ENCODE measurements around the gene KDM2A.

Gene KDM2A

DNA sequence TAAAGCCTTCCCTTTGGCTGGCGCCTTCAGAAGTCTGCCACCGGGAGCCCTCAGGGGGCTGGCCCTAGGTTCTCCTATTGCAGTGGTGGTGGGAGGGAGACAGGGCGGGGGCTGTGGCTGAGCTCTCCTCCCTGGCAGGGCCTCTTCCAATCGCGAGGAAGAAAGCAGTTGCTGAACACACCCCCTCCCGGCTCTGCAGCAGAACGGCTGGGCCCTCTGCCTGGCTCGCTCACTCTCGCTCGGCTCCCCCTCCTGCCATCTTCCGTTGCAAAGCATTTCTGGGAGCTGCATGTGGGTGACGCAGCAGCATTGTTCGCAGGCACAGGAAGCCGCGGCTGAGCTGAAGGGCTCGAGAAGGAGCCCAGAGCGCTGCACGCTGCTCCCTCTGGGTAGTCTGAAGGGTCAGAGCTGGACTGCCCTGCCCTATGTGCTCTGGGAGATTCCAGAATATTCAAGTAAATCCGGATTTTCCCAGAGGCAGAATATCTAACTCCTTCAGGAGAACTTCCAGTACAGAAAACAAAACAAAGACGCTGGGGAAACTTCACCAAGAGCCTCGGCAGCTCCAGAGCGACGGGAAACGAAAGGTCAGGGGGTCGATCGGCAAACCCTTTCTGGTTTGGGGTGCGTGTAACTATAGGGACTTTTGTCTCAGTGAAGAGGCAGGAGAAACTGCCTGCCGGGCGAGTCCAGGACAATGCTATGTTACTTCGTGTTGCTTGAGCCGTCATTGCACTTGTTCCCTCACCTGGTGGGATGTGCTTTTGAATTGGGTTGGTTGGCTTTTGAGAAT, 120.9 kb downstream of the KDM2A start:
- DNase-seq, result peak; percentile 100

GRCh38 chr11:67240576-67241389, 121.7 kb downstream of the KDM2A start:
- DNase-seq, result peak; percentile 70

DNA sequence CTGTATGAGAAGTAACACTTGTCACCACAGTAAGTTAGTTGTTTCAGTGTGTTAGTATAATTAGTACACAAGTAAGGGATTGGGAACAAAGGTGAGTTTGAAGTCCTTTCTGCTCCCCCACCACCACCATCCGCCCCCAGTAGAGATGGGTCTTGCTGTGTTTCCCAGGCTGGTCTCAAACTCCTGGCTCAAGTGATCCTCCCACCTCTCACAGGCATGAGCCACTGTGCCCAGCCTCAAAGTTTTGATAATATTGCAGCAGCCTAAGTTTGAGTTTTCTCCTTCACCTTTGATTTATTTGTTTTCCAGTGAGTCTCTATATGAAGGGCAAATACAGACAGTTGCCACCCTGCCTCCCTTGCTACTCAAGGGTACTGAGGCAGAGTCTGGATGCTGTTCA, 123.5 kb downstream of the KDM2A start:
- no peak for DNase-seq

DNA sequence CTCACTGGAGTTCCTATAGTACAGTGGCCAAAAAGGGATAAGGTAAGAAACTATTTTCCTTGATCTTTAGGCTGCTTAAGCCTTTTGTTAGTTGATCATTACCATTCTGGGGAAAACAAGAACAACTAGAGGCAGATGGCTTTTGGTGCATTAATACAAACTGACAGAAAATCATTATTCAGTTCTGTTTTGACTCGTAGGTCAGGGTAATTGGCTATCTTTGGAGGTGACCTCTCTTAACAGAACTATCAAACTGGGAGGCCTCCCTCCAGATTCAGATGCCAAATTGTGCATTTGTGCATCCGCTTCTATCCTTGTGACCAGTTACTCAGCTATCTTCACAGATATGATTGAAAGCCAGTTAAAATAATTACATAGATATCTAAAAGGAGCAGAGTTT, 124.0 kb downstream of the KDM2A start:
- no peak for DNase-seq

DNA sequence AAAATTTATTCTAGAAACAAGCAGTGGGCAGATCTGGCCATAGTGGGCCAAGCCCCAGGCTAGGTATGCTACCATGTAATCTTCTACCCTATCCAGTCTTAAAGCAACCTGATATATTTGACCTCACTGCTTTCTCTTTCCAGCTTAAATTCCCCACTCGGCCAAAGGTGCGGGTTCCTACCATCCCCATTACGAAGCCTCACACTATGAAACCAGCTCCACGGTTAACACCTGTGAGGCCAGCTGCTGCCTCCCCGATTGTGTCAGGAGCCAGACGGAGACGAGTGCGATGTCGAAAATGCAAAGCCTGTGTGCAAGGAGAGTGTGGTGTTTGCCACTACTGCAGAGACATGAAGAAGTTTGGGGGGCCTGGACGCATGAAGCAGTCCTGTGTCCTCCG, 126.0 kb downstream of the KDM2A start:
- no peak for DNase-seq

DNA sequence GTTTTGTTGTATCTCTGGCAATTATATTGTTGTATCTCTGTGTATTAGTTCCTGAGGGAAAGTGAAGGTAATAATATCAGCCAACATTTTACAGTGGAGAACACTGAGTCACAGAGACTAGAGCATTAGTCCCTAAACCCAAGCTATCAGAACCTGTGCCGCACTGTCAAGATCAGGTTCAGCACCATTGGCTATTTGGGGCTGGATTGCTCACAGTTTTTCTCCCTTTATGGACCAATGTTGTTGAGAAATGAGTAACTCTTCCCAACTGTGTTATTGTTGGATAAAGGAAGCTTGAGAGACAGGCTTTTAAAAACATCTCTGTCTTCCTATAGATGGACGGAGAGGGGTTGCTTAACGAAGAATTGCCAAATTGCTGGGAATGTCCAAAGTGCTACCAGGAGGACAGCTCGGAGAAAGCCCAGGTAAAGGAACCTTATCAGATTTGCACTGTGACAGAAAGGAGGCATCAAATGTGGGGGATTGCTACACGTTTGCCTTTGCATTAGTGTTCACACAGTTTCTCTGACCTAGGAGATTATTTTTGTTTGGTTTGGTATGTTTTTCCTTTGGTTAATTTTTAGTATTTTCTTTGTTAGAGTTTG, 129.0 kb downstream of the KDM2A start:
- DNase-seq, result no peak

DNA sequence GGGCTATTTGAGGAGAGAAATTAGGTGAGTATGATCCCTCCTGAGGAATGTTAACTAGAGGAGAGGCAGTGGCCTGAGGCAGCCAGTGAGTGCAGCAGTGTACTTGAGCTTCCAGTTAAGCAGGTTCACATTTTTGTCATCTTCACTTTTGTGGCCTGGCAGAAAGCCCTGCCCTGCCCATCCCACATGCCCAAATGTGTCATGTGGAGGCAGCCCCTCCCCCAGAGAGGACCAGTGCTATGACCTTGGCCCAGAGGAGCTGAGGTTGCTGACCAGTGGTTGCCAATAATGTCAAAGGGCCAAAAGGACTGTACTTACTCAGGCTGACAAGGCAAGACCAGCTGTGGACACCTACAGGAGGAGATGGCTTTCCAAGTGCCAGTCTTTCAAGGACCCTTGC, 129.6 kb downstream of the KDM2A start:
- no peak for DNase-seq

DNA sequence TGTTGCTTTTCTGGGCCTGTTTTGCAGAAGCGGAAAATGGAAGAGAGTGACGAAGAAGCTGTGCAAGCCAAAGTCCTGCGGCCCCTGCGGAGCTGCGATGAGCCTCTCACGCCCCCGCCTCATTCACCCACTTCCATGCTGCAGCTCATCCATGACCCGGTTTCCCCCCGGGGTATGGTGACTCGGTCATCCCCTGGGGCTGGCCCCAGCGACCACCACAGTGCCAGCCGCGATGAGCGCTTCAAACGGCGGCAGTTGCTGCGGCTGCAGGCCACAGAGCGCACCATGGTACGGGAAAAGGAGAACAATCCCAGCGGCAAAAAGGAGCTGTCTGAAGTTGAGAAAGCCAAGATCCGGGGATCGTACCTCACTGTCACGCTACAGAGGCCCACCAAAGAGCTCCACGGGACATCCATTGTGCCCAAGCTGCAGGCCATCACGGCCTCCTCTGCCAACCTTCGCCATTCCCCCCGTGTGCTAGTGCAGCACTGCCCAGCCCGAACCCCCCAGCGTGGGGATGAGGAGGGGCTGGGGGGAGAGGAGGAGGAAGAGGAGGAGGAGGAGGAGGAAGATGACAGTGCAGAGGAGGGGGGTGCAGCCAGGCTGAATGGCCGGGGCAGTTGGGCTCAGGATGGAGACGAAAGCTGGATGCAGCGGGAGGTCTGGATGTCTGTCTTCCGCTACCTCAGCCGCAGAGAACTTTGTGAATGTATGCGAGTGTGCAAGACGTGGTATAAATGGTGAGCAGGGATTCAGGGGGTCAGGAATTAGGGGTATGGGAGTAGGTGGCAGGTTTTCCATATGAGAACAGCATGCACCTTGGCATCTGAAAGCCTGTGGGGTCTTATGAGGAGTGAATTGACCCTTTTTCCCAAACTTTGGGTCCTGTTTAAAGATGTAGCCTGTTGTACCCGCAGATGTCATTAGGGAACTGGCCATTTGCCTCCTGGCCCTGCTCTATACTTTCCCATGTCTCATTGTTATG, 131.3 kb downstream of the KDM2A start:
- no peak for DNase-seq

DNA sequence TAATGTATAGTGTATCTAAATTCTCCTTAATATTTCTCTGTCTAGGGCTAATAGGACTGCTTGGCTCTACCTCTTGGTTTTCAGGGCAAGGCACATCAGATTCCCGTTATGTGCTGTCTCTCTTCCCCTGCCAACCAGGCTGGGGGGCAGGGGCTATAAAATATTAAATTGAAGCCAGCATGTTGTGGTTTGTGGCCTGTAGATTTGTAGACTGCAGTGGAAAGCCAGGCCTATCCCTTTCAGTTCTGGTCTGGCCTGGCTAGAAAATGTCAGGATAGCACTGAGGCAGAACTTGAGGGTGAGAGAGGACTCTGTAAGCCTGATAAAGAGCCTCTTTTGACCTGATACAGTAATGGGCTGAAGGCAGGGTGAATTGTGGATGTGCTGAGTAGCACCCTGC, 132.8 kb downstream of the KDM2A start:
- no peak for DNase-seq

DNA sequence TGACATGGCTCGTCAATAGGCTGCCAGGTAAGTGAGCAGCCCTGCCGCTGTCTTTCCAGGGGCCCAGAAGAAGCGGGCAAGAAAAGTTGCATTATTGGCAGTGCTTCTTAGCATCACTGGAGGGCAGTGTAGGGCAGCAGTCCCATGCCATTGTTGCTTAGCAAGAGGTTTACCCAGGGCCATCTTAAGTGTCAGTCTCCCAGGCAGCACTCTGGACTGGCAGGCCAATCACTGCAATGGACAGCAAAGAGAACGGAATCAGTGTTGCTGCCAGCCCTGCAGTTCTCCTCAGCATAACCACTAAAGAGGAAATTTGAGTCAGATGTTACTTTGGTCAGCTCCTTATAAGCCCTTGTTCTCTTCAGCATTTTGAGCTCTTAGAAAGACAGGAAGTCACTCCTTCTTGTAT, 133.8 kb downstream of the KDM2A start:
- DNase-seq, result no peak

GRCh38 chr11:67253872-67254624, 135.0 kb downstream of the KDM2A start:
- DNase-seq, result no peak

GRCh38 chr11:67254798-67255197, 135.7 kb downstream of the KDM2A start:
- DNase-seq, result no peak

GRCh38 chr11:67255353-67255752, 136.3 kb downstream of the KDM2A start:
- DNase-seq, result no peak

- DNase-seq, result no peak
Observed at GRCh38 chr11:67255864-67256263, 136.8 kb downstream of the KDM2A start.

DNA sequence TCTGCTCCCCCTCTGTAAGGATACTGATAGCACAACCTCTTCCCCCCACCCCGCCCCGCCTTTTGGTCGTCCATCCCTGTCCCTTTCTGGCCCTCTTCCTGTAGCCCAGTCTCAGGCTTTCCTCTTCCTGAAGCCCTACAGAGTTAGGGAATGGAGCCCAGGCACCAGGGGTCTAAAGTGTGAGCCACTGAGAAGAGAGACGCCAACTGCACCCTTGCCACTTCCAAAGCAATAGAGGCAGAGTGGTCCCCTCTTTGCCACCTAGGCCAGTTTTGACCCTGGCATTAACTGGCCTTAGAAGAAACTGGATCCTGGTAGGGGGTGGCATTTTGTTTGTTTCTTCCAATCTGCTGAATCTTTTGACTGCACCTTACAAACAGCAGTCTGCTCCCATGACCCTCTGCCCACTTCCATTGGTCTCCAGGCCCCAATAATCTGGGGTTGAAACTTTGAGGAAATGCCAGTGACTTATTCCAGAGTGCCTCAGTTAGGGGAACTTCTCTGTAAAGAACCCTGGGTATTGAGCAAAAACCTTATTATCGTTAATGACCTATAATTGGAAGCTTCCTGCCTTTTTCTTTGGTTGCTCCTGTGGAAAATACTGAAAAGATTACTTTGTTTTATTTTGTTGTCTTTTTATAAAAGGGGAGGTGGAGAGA, 137.5 kb downstream of the KDM2A start:
- DNase-seq, result no peak

DNA sequence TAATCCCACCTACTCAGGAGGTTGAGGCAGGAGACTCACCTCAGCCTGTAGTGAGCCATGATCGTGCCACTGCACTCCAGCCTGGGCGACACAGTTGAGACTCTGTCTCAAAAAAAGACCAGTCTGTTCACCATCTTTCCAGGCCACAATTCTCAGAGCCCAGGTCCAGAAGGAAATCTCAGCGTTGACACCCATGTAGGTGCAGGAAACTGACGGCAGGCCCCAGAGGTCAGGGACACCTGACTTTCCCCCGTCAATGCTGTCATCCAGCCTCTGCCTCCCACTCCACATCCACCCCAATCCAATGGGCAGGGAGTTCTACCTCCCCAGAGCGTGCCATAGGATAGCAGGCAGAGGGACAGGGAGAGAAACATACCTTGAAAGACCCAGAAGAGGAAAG, 141.3 kb downstream of the KDM2A start:
- DNase-seq, result no peak

GRCh38 chr11:67260885-67261639, 142.0 kb downstream of the KDM2A start:
- peak; percentile 59 for DNase-seq

DNA sequence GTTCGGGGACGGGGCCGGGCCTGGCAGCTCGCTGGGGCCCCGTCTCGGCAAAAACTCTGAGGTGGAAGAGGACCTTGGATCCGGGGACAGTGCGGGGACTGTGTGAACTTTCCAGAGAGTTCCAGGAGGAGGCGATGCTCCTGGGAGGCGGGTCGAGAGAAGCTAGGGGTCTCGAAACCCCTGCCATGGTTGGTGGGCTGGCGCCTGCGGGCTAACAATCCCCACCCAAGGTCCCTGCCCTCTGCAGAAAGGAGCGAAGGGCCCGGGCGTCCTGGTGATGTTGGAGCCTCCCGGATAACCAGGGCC, 142.5 kb downstream of the KDM2A start:
- no peak for DNase-seq

DNA sequence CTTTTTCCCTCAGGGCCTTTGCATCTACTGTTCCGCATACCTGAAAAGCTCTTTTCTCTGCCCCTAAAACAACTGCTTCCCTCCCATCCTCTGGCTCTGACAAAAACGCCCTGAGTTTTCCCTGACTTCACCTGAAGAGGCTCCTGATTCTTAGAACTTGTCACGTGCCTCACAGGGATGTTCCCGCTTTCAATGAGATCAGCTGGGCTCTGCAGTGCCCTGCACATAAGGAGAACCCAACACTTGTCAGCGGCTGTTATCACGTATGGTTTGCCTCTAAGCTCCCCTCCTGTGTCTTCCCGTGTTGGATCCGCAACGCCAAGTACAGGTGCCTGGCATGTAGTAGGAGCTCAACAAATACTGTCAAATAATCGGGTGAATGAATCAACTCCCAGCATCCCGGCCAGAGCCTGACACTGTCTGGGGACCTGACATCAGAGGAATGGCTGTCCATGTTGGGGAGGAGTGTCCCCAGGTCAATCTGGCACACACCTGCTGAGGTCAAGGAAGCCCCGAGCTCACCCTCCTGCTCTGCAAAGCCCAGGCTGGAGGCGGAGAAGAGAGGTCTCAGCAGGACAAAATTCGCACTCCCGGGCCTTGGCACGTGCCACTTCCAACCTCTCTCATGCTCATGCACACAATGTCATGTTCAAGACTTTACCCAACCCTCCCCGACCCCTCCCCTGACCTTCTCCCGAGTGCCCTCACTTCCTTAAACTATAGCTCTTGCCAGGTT, 143.1 kb downstream of the KDM2A start:
- DNase-seq, result no peak

Data from NCI-H510A treated with DMSO at 0.1 percent for 48 hours (cell line).